Measurements from ENCODE around the gene NELL2. TPM values are rescaled to one million over a fixed set of nuclear protein-coding genes. Genes with fewer than 3 reads are reported as not detected.

NELL2 gene
- polyA plus RNA-seq, 1 of the 3 experiments (the other 2 are of a cell fraction): 0.35 TPM

DNA sequence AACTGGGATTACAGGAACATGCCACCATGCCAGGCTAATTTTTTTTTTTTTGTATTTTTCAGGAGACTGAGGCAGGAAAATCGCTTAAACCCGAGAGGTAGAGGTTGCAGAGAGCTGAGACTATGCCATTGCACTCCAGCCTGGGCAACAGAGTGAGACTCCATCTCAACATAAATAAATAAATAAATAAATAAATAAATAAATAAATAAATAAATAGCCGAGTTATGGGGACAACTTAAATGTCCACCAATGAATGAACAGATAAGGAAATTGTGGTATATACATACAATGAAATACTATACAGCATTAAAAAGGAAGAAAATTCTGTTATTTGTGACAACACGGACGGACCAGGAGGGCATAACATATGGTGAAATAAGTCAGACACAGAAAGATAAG is 325.7 kb downstream of the NELL2 start:
- no peaks in the 10 kb centered on the region for H3K4me1 ChIP-seq (ENCODE audit: control insufficient read depth in 1 of 2, insufficient read depth in 2 of 2, low read depth in 1 of 2, low read length in 1 of 2)
- H3K9me2 ChIP-seq: no peaks in the 10 kb centered on the region
- TF ChIP-seq RFX5 (IDR thresholded peaks at IDR 0.05; ENCODE audit: low read length): no peak
- TF ChIP-seq FOXM1 (IDR thresholded peaks at IDR 0.05; ENCODE audit: low read depth): no peak
- no peak for TF ChIP-seq FOSL2 (IDR thresholded peaks at IDR 0.05; ENCODE audit: borderline replicate concordance, low read depth)
- TF ChIP-seq POLR2AphosphoS5 (IDR thresholded peaks at IDR 0.05; ENCODE audit: low read depth, low read length): no peak
- TF ChIP-seq RAD21 (IDR thresholded peaks at IDR 0.05; ENCODE audit: low read length): no peak
- no peak for TF ChIP-seq TCF12 (IDR thresholded peaks at IDR 0.05)
- TF ChIP-seq CHD2 (IDR thresholded peaks at IDR 0.05; ENCODE audit: low read length, partially characterized antibody): no peak
- TF ChIP-seq IRF3 (IDR thresholded peaks at IDR 0.05; ENCODE audit: low read depth, low read length): no peak
- TF ChIP-seq ELF1 (IDR thresholded peaks at IDR 0.05): no peak
- no peak for TF ChIP-seq GABPA (IDR thresholded peaks at IDR 0.05; ENCODE audit: low read depth)
- no peak for TF ChIP-seq TAF1 (IDR thresholded peaks at IDR 0.05; ENCODE audit: borderline replicate concordance, low read depth, low read length)
- no peak for TF ChIP-seq NFIC (IDR thresholded peaks at IDR 0.05; ENCODE audit: borderline replicate concordance)
- TF ChIP-seq SMC3 (IDR thresholded peaks at IDR 0.05; ENCODE audit: low read depth, low read length): no peak
- TF ChIP-seq MXI1 (IDR thresholded peaks at IDR 0.05; ENCODE audit: low read depth, low read length): no peak
- TF ChIP-seq MEF2A (IDR thresholded peaks at IDR 0.05; ENCODE audit: borderline replicate concordance, low read depth): no peak
- TF ChIP-seq, protein P1, sequence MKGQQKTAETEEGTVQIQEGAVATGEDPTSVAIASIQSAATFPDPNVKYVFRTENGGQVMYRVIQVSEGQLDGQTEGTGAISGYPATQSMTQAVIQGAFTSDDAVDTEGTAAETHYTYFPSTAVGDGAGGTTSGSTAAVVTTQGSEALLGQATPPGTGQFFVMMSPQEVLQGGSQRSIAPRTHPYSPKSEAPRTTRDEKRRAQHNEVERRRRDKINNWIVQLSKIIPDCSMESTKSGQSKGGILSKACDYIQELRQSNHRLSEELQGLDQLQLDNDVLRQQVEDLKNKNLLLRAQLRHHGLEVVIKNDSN (IDR thresholded peaks at IDR 0.05; ENCODE audit: borderline replicate concordance, low read depth): no peak
- no peak for TF ChIP-seq EP300 (IDR thresholded peaks at IDR 0.05; ENCODE audit: borderline replicate concordance in 1 of 2, low read depth in 1 of 2, low read length in 1 of 2)
- WGBS (ENCODE audit: low lambda C conversion rate): 52% methylated on average over 5 of the region's 5 CpGs
- H3K27ac ChIP-seq (ENCODE audit: low read depth in 2 of 2, low read length in 1 of 2): no peak overlapping the region
- H4K20me1 ChIP-seq (ENCODE audit: insufficient read depth): 0 out of 2 replicates have a peak, but pooled peaks cover 4% of the 10 kb centered on the region
- H3K27me3 ChIP-seq (ENCODE audit: insufficient read depth): no peaks in the 10 kb centered on the region
- H3K4me3 ChIP-seq (ENCODE audit: low read depth in 2 of 2, low read length in 1 of 2): no peak overlapping the region
- no peak for DNase-seq
- no peak overlapping the region for H3K4me2 ChIP-seq
- no peaks in the 10 kb centered on the region for H3K79me2 ChIP-seq (ENCODE audit: insufficient read depth)
- H2AFZ ChIP-seq (ENCODE audit: low read depth): no peak overlapping the region
- ChIA-PET POLR2A (no interaction called here), CTCF (no interaction called here)
- H3K9ac ChIP-seq: no peak overlapping the region
- no peaks in the 10 kb centered on the region for H3K36me3 ChIP-seq (replicated peaks in 1 of 2; ENCODE audit: control insufficient read depth in 1 of 2, insufficient read depth in 2 of 2, low read length in 1 of 2)
- no peaks in the 10 kb centered on the region for H3F3A ChIP-seq (replicated peaks; ENCODE audit: insufficient read depth)
- H3K9me3 ChIP-seq: no peaks in the 10 kb centered on the region

- no peaks in the 10 kb centered on the region for H3K79me2 ChIP-seq (ENCODE audit: insufficient read depth)
- 0 out of 2 replicates have a peak, but pooled peaks cover 4% of the 10 kb centered on the region for H4K20me1 ChIP-seq (ENCODE audit: insufficient read depth)
- no peaks in the 10 kb centered on the region for H3K36me3 ChIP-seq (replicated peaks in 1 of 2; ENCODE audit: control insufficient read depth in 1 of 2, insufficient read depth in 2 of 2, low read length in 1 of 2)
- no peak overlapping the region for H3K4me2 ChIP-seq
- WGBS (ENCODE audit: low lambda C conversion rate): 29% methylated on average over 1 of the region's 1 CpG
- H3K9me3 ChIP-seq: no peaks in the 10 kb centered on the region
- POLR2A ChIA-PET: no interaction called here
- no peak overlapping the region for H3K27ac ChIP-seq (ENCODE audit: low read depth in 2 of 2, low read length in 1 of 2)
- H3F3A ChIP-seq (replicated peaks; ENCODE audit: insufficient read depth): no peaks in the 10 kb centered on the region
- no peaks in the 10 kb centered on the region; a peak in 1 of 4 replicates for H3K4me1 ChIP-seq (ENCODE audit: control insufficient read depth in 1 of 2, insufficient read depth in 2 of 2, low read depth in 1 of 2, low read length in 1 of 2)
- H3K9ac ChIP-seq: no peak overlapping the region
- CTCF ChIA-PET: no interaction called here
- no peak overlapping the region for H3K4me3 ChIP-seq (ENCODE audit: low read depth in 2 of 2, low read length in 1 of 2)
- no peak overlapping the region for H2AFZ ChIP-seq (ENCODE audit: low read depth)
- H3K9me2 ChIP-seq: no peaks in the 10 kb centered on the region
- no peak for DNase-seq
- TF ChIP-seq RAD21 (IDR thresholded peaks at IDR 0.05; ENCODE audit: low read length): no peak
- no peak for TF ChIP-seq NRF1 (IDR thresholded peaks at IDR 0.05; ENCODE audit: low read depth, low read length)
- no peaks in the 10 kb centered on the region for H3K27me3 ChIP-seq (ENCODE audit: insufficient read depth)
Observed at GRCh38 chr12:44546060-44546459, 330.1 kb downstream of the NELL2 start.

Measured in SK-N-SH (cell line).